Mesodermal cell (in vitro differentiated cells): ENCODE measurements around the gene UBE2C. TPM values are rescaled to one million over a fixed set of nuclear protein-coding genes. Genes with fewer than 3 reads are reported as not detected.
"Not testable (repeated sequence)": the region's sequence is repeated elsewhere in the genome, so short reads cannot be mapped to it uniquely, and the experiment has no call there.

Source experiments
- H3K27ac ChIP-seq: 2 replicates; pipeline ENCODE4 v1.7.0; 2013; ENCODE audit warnings: mild to moderate bottlenecking, low read depth, low read length, moderate library complexity; ENCODE audit not compliant: severe bottlenecking
- H3K36me3 ChIP-seq: 2 replicates; pipeline ENCODE4 v1.7.1; 2013; ENCODE audit warnings: mild to moderate bottlenecking, low read length, moderate library complexity; ENCODE audit not compliant: control insufficient read depth, insufficient read depth
- H3K4me1 ChIP-seq: one replicate; pipeline ENCODE4 v1.7.1; 2013; ENCODE audit warnings: mild to moderate bottlenecking, low read length; ENCODE audit not compliant: insufficient read depth, control insufficient read depth, poor library complexity, severe bottlenecking
- H3K4me3 ChIP-seq: 2 replicates; pipeline ENCODE4 v1.7.0; 2013; ENCODE audit warnings: low read length, control low read depth, mild to moderate bottlenecking; ENCODE audit not compliant: insufficient read depth, poor library complexity, severe bottlenecking; ENCODE audit errors: extremely low read depth
- H3K9me3 ChIP-seq: 2 replicates; pipeline ENCODE4 v1.7.1; 2013; ENCODE audit warnings: mild to moderate bottlenecking, low read length, moderate library complexity; ENCODE audit not compliant: control insufficient read depth
- WGBS, 2 experiments: methylation state at CpG; one replicate each; pipeline ENCODE4 v1.1.5; 2013; ENCODE audit warnings: missing lambda C conversion rate in 2 of 2; ENCODE audit not compliant: insufficient coverage in 2 of 2; 5-methylcytosine and 5-hydroxymethylcytosine counted together
- polyA plus RNA-seq, 2 experiments: library from polyadenylated mRNA; stranded (reverse); fragments of 50-300 nt; gene quantifications; one replicate each; pipeline ENCODE4 v1.2.3, GENCODE V29; 2013

The UBE2C gene
- 185 TPM for polyA plus RNA-seq (2013, experiment 1 of 2)
- 157 TPM for polyA plus RNA-seq (2013, experiment 2 of 2)

DNA sequence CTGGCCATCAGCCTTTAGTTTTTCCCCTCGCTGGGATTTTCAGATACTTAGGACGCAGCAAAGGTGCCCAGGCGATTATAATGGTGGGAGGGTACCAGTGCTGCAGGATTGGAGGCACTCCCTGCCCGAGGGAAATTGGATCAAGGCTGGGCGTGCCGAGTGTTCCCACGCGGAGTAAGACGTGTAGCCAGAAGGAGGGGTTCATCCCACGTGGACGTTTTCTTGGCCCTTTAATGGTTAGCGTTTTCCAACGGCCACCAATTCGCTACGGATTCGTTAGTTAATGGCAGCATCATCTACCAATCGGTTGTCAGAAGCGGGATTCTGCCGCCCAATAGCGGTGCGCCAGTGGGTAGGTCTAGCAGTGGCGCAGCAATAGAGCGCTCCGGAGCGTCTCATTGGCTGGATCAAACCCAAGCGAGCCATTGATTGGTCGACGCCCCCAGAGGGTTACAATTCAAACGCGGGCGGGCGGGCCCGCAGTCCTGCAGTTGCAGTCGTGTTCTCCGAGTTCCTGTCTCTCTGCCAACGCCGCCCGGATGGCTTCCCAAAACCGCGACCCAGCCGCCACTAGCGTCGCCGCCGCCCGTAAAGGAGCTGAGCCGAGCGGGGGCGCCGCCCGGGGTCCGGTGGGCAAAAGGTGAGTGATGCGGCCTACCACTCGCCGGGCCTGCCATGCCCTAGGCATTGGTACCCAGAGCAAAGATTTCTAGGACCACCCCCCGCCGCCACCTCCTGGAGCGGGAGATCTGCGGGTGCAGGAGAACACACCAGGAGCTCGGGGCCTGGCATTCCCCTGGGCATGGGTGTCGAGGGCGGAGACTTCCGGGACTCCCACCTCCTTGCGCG lies at the start of gene UBE2C:
UBE2C (plus strand) TSS at position 488 of the 849 bp plus-strand sequence; CDS start at position 540, 52 bp downstream.
- Histone ChIP-seq H3K27ac (peak within 1 kb of the TSS; percentile 63), H3K4me3 (peak within 1 kb of the TSS; percentile 91), H3K4me1 (peaks cover 28% of the 10 kb centered on the region), H3K9me3 (no peaks in the 10 kb centered on the region), H3K36me3 (peaks cover 83% of the 10 kb centered on the region)
- WGBS, 2 experiments: 3 to 6% methylated on average over 58 to 60 of the region's 65 CpGs

DNA sequence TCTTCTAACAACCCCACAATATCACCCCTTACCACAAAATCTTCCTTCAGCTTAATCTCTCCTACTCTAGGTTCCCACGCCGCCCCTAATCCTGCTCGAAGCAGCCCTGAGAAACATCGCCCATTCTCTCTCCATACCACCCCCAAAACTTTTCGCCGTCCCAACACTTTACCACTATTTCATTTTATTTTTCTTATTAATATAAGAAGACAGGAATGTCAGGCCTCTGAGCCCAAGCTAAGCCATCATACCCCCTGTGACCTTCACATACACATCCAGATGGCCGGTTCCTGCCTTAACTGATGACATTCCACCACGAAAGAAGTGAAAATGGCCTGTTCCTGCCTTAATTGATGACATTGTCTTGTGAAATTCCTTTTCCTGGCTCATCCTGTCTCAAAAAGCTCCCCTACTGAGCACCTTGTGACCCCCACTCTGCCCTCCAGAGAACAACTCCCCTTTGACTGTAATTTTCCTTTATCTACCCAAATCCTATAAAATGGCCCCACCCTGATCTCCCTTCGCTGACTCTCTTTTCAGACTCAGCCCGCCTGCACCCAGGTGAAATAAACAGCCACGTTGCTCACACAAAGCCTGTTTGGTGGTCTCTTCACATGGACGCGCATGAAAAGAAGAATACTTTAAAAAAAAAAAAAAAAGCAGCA lies 47.7 kb upstream of the UBE2C start:
- not testable (repeated sequence) for H3K9me3 ChIP-seq, H3K4me3 ChIP-seq, H3K4me1 ChIP-seq, H3K36me3 ChIP-seq, H3K27ac ChIP-seq
- WGBS, 2 experiments: 30 to 49% methylated on average over 8 of the region's 13 CpGs

DNA sequence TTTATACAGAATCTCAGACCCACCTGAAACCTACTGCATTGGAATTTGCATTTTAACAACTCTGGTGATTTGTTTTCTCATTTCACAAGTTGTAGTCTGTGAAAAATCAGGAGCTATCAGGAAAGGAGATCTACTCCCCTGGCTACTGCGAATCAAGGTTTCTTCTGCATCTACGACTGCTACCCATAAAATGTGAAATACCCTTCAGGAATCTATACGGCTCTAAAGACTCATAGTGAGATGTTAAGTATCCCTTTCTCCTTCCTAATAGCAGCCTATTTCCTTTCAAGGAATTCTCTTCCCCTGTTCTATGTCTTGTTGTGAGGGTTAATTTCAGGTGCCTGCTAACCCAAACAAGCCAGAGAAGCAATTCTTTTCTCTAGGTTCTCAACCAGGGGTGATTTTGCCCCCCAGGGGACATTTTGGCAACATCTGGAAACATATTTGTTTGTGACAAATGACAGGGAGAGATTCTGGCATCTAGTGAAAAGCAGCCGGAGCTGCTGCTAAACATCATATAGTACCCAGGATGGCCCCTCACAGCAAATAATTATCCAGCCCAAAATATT lies 47.1 kb upstream of the UBE2C start:
- H3K27ac ChIP-seq: no peak overlapping the region
- no peaks in the 10 kb centered on the region for H3K36me3 ChIP-seq
- no peaks in the 10 kb centered on the region for H3K4me1 ChIP-seq
- 8% methylated on average over 2 of the region's 4 CpGs; no CpG with 5 or more reads in 1 of the 2 experiments for WGBS, 2 experiments
- H3K4me3 ChIP-seq: no peak overlapping the region
- no peaks in the 10 kb centered on the region for H3K9me3 ChIP-seq

DNA sequence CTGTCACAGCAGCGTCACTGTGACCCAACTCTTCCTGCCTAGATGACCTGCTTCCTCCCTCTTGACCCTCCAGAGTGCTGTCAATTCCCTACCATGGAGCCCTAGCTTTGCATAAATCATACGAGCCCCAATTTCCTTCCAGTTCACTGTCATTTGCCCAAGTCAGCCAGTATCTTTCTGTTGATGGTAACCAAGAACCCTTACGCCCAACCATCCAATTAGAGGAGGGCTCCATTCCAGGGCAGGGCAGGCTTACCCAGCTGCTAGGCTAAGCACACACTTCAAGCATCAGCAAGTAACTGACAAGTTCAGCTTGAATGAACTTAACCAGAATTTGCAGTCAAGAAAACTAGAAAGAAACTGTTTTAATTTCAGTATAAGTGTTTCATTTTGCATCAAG lies 46.5 kb upstream of the UBE2C start:
- no peaks in the 10 kb centered on the region for H3K9me3 ChIP-seq
- no peaks in the 10 kb centered on the region for H3K36me3 ChIP-seq
- 63 to 80% methylated on average over 2 to 3 of the region's 3 CpGs for WGBS, 2 experiments
- H3K4me1 ChIP-seq: no peaks in the 10 kb centered on the region
- no peak overlapping the region for H3K27ac ChIP-seq
- H3K4me3 ChIP-seq: no peak overlapping the region

DNA sequence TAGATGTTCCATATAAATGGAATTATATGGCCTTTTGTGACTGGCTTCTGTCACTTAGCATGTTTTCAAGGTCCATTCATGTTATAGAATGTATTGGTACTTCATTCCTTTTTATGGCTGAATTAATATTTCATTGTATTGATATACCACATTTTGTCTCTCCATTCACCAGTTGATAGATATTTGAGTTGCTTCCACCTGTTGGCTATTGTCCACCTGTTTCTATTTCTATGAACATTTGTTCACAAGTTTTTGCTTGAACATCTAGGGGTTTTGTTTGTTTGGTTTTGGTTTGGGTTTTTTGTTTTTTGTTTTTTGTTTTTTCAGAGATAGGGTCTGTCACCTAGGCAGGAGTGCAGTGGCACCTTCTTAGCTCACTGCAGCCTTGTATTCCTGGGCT lies 44.0 kb upstream of the UBE2C start:
- Histone ChIP-seq H3K36me3 (no peaks in the 10 kb centered on the region), H3K9me3 (no peaks in the 10 kb centered on the region), H3K27ac (no peak overlapping the region), H3K4me1 (no peaks in the 10 kb centered on the region), H3K4me3 (no peak overlapping the region)

DNA sequence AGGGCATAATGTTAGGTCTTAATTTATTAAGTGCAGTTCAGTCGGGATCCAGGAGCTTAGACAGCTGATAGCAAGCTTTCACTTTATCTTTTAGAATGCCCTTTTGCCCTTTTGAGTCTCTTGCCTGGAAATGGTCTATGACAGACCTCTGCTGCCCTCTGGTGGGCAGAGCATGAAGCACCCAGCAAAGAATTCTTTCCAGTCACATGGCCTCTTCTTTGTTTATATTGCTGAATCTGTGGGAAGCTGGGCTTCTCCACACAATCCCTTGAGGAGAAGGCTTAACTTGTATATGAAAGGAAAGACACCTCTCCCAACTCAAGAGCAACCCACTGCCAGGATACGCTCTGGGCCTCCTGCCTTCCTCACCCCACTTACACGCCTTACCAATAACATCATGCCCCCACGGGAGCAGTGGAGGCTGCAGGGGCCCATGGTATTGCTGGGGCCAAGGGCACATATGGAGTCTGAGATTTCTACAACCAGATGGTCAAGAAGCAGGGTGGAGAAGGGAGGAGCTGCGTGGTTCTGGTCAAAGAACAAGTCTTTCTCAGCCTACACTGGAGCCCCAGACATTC lies 41.2 kb upstream of the UBE2C start:
- no peak overlapping the region for H3K4me3 ChIP-seq
- no peaks in the 10 kb centered on the region for H3K36me3 ChIP-seq
- no peak overlapping the region for H3K27ac ChIP-seq
- no peaks in the 10 kb centered on the region for H3K4me1 ChIP-seq
- no peaks in the 10 kb centered on the region for H3K9me3 ChIP-seq
- WGBS, 2 experiments: 0 to 33% methylated on average over 1 to 3 of the region's 5 CpGs

DNA sequence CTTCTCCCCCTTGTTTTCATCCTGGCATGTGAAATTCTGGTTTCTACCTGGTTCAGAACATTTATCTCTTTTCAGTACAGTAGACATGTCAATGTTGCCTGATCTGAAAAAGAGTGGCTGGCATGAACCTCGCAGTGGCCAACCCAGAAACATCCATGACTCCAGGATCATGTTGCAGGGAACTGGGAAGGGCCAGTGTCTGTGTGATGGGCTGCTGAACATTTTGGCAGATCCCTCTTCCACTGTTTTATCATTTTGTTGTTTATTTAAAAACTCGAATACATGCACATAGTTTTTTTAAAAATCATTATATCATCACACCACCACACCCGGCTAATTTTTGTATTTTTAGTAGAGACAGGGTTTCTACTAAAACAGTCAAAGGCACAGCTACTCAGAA lies 39.8 kb upstream of the UBE2C start:
- no peak overlapping the region for H3K4me3 ChIP-seq
- no peaks in the 10 kb centered on the region for H3K36me3 ChIP-seq
- H3K27ac ChIP-seq: no peak overlapping the region
- 100% methylated on average over 1 of the region's 3 CpGs; no CpG with 5 or more reads in 1 of the 2 experiments for WGBS, 2 experiments
- no peaks in the 10 kb centered on the region for H3K9me3 ChIP-seq
- H3K4me1 ChIP-seq: no peaks in the 10 kb centered on the region

DNA sequence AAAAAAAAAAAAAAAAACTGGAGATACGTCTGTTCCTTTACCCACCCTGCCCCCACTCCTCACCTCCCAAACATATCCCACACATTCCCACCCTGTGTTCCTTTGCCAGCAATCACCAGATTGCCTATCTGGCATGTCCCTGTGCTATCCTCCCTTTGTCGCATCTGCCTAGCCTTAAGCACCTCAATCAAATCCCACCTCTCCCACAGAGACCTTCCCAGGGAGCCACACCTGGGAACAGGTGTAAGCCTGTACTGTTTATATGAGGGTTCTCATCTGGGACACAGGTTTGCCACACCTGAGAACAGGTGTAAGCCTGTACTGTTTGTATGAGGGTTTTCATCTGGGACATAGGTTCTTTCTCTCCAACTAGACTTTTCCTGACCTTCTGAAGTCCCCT lies 37.5 kb upstream of the UBE2C start:
- peaks cover 20% of the 10 kb centered on the region for H3K4me1 ChIP-seq
- no peaks in the 10 kb centered on the region for H3K9me3 ChIP-seq
- H3K27ac ChIP-seq: no peak overlapping the region
- H3K4me3 ChIP-seq: no peak overlapping the region
- no peaks in the 10 kb centered on the region for H3K36me3 ChIP-seq
- WGBS, 2 experiments: 100% methylated on average over 1 of the region's 2 CpGs; no CpG with 5 or more reads in 1 of the 2 experiments

DNA sequence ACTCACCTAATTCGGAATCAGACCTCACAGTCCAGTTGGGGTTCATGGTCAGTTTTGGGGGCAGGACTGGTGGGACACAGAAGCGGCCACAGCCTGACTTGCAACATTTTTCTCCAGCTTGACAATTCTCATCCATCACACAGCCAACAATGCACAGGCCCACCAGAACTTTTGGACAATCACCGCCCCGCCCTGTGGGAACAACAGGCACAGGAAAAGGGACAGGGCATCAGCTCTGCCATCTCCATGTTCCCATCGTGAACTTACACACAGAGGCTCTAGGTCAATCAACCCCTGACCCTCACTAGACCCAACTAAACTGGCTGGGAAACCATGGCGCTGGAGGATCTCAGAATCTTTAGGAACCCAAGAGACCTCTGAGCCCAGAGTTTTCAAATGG lies 37.0 kb upstream of the UBE2C start:
- Histone ChIP-seq H3K9me3 (no peaks in the 10 kb centered on the region), H3K4me1 (peaks cover 23% of the 10 kb centered on the region), H3K4me3 (no peak overlapping the region), H3K36me3 (no peaks in the 10 kb centered on the region), H3K27ac (no peak overlapping the region)
- 89 to 90% methylated on average over 4 to 5 of the region's 6 CpGs for whole genome bisulfite sequencing, 2 experiments

DNA sequence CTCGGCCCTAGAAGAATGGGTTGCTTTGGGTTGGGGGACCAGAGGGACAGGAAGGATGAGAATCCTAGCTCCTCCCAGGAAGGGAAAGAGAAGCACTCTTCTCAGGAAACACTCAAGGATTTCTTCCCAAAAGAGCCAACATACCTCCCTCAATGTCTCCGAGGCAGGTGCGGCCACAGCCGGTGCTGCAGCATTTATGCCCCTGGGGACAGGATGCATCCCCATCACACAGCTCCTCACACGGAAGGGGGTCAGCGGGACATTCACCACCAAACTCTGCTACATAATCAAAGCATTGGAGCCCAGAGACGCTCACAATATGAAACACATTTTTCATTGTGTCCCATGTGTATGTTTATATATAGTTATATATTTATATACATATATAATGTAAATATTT lies 35.5 kb upstream of the UBE2C start:
- WGBS, 2 experiments: 94 to 100% methylated on average over 1 to 5 of the region's 7 CpGs
- Histone ChIP-seq H3K4me1 (peaks cover 38% of the 10 kb centered on the region), H3K36me3 (no peaks in the 10 kb centered on the region), H3K9me3 (no peaks in the 10 kb centered on the region), H3K4me3 (no peak overlapping the region), H3K27ac (no peak overlapping the region)
